GM19395 (cell line): Measurements from ENCODE around the gene BEX2.

Experiments
- ATAC-seq: cut with Tn5 transposase; IDR thresholded peaks from one replicate; pipeline ENCODE4 v1.9.1; 2021; ENCODE audit warnings: mild to moderate bottlenecking, moderate library complexity; ENCODE audit not compliant: unreplicated experiment

BEX2 gene

DNA sequence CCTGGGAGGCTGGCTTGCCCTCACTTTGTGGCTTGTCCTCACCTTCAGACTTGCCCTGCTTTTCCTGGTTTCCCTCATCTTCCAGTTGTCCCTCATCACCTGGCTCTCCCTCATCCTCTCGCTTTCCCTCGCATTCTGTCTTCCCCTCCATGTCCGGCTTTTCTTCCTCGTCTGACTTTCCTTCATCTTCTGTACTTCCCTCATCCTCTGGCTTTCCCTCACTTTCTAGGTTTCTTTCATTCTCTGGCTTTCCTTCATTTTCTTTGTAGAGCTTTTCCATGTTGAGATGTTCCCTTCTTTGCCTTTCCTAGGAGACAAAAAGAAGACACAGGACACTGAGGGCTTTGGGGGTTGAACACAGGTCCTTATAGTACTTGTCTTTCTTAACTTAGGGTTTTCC, 36.5 kb downstream of the BEX2 start:
- no peak for ATAC-seq
